Measurements from ENCODE around the gene TMEM39B.

- TF ChIP-seq CTCF (IDR thresholded peaks at IDR 0.05) (no peak), EP300 (IDR thresholded peaks at IDR 0.05) (no peak), POLR2AphosphoS5 (IDR thresholded peaks at IDR 0.05) (no peak)
These were observed 41.0 kb upstream of the TMEM39B start for GRCh38 chr1:32031578-32032274.

Measured in suprapubic skin (tissue), 4 donors.